BJ (cell line): ENCODE results near the gene CENPM. TPM values are rescaled to one million over a fixed set of nuclear protein-coding genes. Genes with fewer than 3 reads are reported as not detected.

Experiments used
- CTCF ChIA-PET: fragments of 350-600 bp; formaldehyde crosslinking; extraction: SDS; loops from one replicate; lab custom pipeline; 2021; ENCODE audit warnings: antibody characterized with exemption, inconsistent platforms; lab: Yijun Ruan, JAX
- POLR2A ChIA-PET: fragments of 300-600 bp; sonication (Branson Sonifier 250); formaldehyde crosslinking; extraction: SDS; loops from one replicate; lab custom pipeline; 2021; ENCODE audit warnings: antibody characterized with exemption; lab: Charles Lee
- DNase-seq: peaks from one replicate; pipeline ENCODE4 v3.0.0-alpha.2; 2011; ENCODE audit warnings: low read depth
- H3K27me3 ChIP-seq: 2 replicates; pipeline ENCODE4 v1.6.0; 2011; ENCODE audit warnings: low read length; ENCODE audit not compliant: control insufficient read depth, insufficient read depth
- H3K36me3 ChIP-seq: 2 replicates; pipeline ENCODE4 v1.5.1; 2011; ENCODE audit warnings: low read length; ENCODE audit not compliant: control insufficient read depth, insufficient read depth
- H3K4me3 ChIP-seq: 2 replicates; pipeline ENCODE4 v1.5.1; 2011; ENCODE audit warnings: low read depth, mild to moderate bottlenecking, control low read depth, low read length
- CTCF ChIP-seq: IDR thresholded peaks from 2 replicates; pipeline ENCODE4 v1.5.1; 2011; ENCODE audit warnings: low read depth, mild to moderate bottlenecking, control low read depth, inconsistent platforms, low read length, moderate library complexity; ENCODE audit not compliant: insufficient read depth
- polyA plus RNA-seq: library from polyadenylated mRNA; depleted of rRNA; stranded (reverse); fragments of >200 nt; gene quantifications from 2 replicates; pipeline ENCODE4 v1.2.3, GENCODE V29; 2011

Gene CENPM
- polyA plus RNA-seq, 1 experiment, result 30.4 TPM

GRCh38 chr22:41919357-41920224 lies 27.4 kb downstream of the CENPM start:
- no peaks in the 10 kb centered on the region for H3K36me3 ChIP-seq
- peak overlapping the region; percentile 44 for H3K4me3 ChIP-seq
- POLR2A ChIA-PET, result no interaction called here
- TF ChIP-seq CTCF, result no peak
- H3K27me3 ChIP-seq, result peaks cover 20% of the 10 kb centered on the region
- CTCF ChIA-PET, result interaction anchor here (1.0 to 1.3 kb wide), 2 partner anchors 21 to 222 kb away, joined by 4 to 5 read pairs; no protein-coding TSS in a partner anchor
- no peak for DNase-seq

GRCh38 chr22:41917903-41918791 lies 28.8 kb downstream of the CENPM start:
- ChIA-PET POLR2A (no interaction called here), CTCF (no interaction called here)
- Histone ChIP-seq H3K36me3 (no peaks in the 10 kb centered on the region), H3K27me3 (peaks cover 24% of the 10 kb centered on the region), H3K4me3 (no peak overlapping the region)
- DNase-seq, result no peak
- no peak for TF ChIP-seq CTCF

GRCh38 chr22:41917375-41917902 lies 29.5 kb downstream of the CENPM start:
- no peak for DNase-seq
- TF ChIP-seq CTCF, result no peak
- H3K4me3 ChIP-seq, result no peak overlapping the region
- CTCF ChIA-PET, result no interaction called here
- no peaks in the 10 kb centered on the region for H3K36me3 ChIP-seq
- POLR2A ChIA-PET, result interaction anchor here (0.6 kb wide), 2 partner anchors 8 to 80 kb away, joined by 4 read pairs; no protein-coding TSS in a partner anchor
- H3K27me3 ChIP-seq, result peaks cover 31% of the 10 kb centered on the region

GRCh38 chr22:41916745-41917358 lies 30.1 kb downstream of the CENPM start:
- H3K27me3 ChIP-seq, result peaks cover 36% of the 10 kb centered on the region
- DNase-seq, result no peak
- no peak overlapping the region for H3K4me3 ChIP-seq
- ChIA-PET CTCF (interaction anchor here (0.7 to 0.8 kb wide), 2 partner anchors 24 to 94 kb away, joined by 3 to 4 read pairs; no protein-coding TSS in a partner anchor), POLR2A (interaction anchor here (0.6 kb wide), 2 partner anchors 9 to 79 kb away, joined by 4 read pairs; no protein-coding TSS in a partner anchor)
- no peaks in the 10 kb centered on the region for H3K36me3 ChIP-seq
- no peak for TF ChIP-seq CTCF
